ENCODE data around the gene NFIX.

Gene NFIX

GRCh38 chr19:13137290-13137794 is 142.1 kb downstream of the NFIX start:
- no peak for DNase-seq

- DNase-seq, result no peak
These were observed 143.1 kb downstream of the NFIX start for GRCh38 chr19:13138171-13138915.

- DNase-seq, result no peak
These were observed 143.6 kb downstream of the NFIX start for GRCh38 chr19:13138916-13139198.

DNA sequence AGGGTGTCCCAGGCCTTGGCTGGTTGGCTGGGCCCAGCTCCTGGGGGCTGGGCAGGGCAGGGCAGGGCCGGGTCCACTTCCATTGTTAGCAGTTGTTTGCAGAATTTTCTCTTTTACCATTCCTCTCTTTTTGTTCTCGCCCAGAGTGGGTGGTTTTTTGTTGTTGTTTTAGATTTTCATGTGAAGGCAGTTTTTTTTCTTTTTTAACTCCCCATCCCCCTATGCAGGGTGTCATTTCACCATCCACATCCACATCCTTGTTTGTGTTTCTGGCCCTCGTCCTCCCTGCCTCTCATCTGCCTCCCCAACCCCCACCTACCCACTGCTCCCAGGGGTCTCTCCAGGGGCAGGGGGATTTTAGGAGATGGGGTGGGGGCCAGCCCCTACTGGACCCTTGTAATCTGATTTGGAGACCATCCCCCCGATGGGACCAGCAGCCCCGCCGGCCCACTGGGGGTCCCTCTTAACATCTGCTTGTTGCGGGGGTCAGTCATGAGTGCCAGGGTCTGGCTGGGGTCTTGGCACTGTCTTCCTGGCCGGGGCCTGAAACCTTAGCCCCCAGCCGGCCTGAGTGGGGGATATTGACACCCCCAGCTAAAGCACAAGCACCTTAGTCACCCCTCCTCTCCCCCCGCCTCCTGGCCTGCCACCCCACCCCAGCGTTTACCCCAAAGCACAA is 144.5 kb downstream of the NFIX start:
- DNase-seq, result no peak

DNA sequence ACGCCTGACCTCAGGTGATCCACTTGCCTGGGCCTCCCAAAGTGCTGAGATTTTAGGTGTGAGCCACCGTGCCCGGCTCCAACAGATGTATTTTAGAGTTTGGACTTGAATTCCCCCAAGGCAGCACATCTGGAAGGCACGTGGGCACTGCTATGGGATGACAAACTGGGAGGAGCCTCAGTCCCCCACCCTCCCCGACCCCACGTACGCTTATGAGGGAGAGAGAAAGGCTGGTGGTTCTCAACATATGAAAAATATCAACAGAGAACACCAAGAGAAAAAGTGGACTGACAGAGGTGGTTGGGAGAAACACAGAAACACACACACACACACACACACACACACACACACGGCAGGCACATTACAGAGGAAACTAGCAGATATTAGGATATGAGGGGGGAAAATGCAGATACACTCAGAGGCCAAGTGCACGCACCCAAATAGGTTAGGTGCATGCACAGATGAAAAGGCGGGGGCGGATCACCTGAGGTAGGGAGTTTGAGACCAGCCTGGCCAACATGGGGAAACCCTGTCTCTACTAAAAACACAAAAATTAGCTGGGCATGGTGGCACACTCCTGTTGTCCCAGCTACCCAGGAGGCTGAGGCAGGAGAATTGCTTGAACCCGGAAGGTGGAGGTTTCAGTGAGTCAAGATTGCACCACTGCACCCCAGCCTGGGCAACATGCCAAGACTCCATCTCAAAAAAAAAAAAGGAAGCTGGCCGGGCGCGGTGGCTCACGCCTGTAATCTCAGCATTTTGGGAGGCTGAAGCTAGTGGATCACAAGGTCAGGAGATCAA is 151.7 kb downstream of the NFIX start:
- no peak for DNase-seq
